GM10248 (cell line): ENCODE measurements around the gene TAP1.
A peak's percentile ranks its signal among the peaks of the same experiment; 100 is the strongest.

ENCODE experiments used
- CTCF ChIA-PET: fragments of 300-600 bp; sonication (Branson Sonifier 250); formaldehyde crosslinking; extraction: SDS; loops from one replicate; lab custom pipeline; 2021; ENCODE audit warnings: antibody characterized with exemption; lab: Yijun Ruan, JAX
- POLR2A ChIA-PET: fragments of 350-650 bp; sonication (Branson Sonifier 250); formaldehyde crosslinking; extraction: SDS; loops from one replicate; lab custom pipeline; 2020; ENCODE audit warnings: antibody characterized with exemption; lab: Yijun Ruan, JAX
- DNase-seq: peaks from one replicate; pipeline ENCODE4 v3.0.0; 2012; ENCODE audit errors: extremely low spot score
- TF ChIP-seq, protein P1 (sequence below): IDR thresholded peaks from 2 replicates; pipeline ENCODE4 v1.5.1; 2012; ENCODE audit warnings: mild to moderate bottlenecking, low read depth; ENCODE audit errors: extremely low read depth, missing control alignments, control extremely low read depth

The TAP1 gene

DNA sequence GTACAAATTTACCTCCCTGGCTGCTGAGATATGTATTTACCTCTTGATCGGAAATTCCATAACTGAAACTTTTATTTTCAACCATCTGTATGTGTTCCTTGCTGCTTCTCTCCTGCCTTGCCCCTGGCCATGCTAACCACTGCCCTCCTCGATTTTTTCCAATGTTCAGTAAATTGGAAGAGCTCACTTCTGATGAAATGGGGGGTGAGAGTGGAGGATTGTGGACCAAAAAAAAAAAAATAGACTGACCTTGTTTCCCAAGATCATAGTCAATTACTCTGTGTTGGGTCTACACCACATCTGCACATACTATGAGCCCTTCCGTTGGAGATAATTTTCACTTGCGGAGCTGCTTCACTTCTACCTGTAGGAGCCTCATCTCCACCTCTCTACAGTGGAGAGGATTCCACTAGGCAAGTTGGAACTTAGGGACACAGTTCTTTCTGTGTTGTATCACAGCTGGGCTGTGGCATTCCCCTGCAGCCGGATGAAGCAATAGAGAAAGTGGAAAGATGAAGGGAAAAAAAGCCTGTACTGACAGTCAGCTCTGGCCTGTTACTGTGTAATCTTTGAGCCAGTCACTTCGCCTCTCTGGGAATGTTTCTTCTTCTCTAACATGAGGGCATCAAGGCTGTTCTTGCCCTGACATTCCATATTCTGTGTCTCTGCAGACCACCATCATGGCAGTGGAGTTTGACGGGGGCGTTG lies 2.1 kb upstream of the TAP1 start:
- DNase-seq, result no peak
- POLR2A ChIA-PET, result interaction anchor here (0.6 to 3.6 kb wide), 5 partner anchors 12 to 696 kb away, joined by 3 to 44 read pairs (median 3); partner anchors contain the start of gene PSMB8
- TF ChIP-seq, protein P1, sequence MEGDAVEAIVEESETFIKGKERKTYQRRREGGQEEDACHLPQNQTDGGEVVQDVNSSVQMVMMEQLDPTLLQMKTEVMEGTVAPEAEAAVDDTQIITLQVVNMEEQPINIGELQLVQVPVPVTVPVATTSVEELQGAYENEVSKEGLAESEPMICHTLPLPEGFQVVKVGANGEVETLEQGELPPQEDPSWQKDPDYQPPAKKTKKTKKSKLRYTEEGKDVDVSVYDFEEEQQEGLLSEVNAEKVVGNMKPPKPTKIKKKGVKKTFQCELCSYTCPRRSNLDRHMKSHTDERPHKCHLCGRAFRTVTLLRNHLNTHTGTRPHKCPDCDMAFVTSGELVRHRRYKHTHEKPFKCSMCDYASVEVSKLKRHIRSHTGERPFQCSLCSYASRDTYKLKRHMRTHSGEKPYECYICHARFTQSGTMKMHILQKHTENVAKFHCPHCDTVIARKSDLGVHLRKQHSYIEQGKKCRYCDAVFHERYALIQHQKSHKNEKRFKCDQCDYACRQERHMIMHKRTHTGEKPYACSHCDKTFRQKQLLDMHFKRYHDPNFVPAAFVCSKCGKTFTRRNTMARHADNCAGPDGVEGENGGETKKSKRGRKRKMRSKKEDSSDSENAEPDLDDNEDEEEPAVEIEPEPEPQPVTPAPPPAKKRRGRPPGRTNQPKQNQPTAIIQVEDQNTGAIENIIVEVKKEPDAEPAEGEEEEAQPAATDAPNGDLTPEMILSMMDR, result no peak
- CTCF ChIA-PET, result interaction anchor here (0.7 to 13.7 kb wide), 12 partner anchors 8 to 271 kb away, joined by 3 to 339 read pairs (median 6); partner anchors contain the start of genes PSMB8 and TAP2

DNA sequence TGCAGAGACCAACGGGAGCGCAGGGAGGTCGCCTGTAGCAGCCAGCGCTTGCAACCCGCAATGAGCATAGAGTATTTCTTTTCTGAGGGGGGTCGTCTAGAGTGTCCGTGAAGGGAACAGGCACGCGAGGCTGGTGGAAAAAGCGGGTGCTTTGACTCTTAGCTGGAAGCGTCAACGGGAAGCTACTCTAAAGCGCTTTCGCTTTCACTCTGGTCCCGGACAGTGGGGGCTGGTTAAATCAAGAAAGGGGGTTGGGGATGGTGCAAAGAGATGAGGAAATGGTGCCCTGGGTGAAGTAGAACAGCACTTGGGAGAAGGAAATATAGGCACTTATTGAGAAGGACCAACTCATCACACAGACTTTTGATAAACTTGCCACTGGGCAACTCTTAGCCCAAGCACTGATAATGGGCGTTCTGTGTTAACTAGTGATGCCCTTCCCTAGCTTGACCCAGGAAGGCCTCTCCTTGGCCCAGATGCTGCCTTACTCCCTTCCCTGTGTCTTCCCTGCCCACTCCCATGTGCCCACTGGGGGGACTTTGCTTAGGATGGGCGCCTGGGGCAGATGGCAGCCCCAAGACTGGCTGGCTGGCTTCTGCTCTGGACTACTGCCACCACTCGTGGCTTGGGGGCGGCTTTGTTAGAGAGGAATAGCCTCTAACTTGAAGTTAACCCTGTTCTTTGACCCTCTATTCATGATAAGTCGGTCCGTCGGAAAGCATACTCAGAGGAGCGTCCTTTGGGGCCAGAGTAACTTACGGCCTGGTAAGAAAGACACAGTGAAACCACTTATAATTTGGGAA lies 1.1 kb upstream of the TAP1 start:
- DNase-seq, result peak; percentile 64
- TF ChIP-seq, protein P1, result no peak
- POLR2A ChIA-PET, result interaction anchor here (0.6 to 3.6 kb wide), 4 partner anchors 11 to 695 kb away, joined by 3 to 44 read pairs (median 20); partner anchors contain the start of genes PSMB8 and TAP2
- CTCF ChIA-PET, result interaction anchor here (0.7 to 13.7 kb wide), 18 partner anchors 9 to 130 kb away, joined by 3 to 339 read pairs (median 6); partner anchors contain the start of genes PSMB8 and TAP2

DNA sequence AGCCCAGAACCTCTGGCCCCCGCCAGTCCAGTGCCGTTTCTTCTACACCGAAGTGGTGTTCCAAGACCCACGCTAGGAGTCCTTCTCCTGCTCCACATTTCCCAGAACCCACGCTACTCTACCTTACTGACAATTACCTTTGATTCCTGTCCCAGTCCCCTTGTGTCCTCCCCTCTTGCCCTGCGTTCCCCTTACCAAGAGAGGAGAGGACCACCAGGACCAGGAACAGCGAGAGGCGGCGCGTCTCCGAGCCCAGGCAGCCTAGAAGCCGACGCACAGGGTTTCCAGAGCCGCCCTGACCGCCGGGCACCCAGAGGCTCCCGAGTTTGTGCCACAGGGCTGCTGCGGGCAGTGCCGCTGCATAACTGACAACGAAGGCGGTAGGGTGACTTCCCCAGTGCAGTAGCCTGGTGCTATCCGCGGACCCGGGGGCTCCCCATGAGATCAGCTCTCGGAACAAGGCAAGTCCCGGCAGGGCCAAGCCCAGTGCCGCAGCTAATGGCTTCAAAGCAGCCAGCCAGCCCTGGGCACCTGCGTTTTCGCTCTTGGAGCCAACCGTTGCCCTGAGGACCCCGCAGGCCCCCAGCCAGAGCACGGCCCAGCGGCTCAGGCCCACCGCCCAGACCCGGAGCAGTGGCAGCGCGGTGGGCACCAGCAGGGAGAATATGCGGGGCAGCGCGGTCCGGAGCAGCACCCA lies 512 bp downstream of the TAP1 start:
- ChIA-PET POLR2A (interaction anchor here (0.6 to 3.6 kb wide), 7 partner anchors 9 to 1661 kb away, joined by 3 to 44 read pairs (median 4); partner anchors contain the start of genes PSMB8 and TAP2), CTCF (interaction anchor here (0.8 to 13.7 kb wide), 24 partner anchors 11 to 439 kb away, joined by 3 to 339 read pairs (median 5); partner anchors contain the start of genes HLA-DMA, HLA-DQB1, PSMB8 and TAP2)
- DNase-seq, result peak; percentile 58
- TF ChIP-seq, protein P1, result no peak

DNA sequence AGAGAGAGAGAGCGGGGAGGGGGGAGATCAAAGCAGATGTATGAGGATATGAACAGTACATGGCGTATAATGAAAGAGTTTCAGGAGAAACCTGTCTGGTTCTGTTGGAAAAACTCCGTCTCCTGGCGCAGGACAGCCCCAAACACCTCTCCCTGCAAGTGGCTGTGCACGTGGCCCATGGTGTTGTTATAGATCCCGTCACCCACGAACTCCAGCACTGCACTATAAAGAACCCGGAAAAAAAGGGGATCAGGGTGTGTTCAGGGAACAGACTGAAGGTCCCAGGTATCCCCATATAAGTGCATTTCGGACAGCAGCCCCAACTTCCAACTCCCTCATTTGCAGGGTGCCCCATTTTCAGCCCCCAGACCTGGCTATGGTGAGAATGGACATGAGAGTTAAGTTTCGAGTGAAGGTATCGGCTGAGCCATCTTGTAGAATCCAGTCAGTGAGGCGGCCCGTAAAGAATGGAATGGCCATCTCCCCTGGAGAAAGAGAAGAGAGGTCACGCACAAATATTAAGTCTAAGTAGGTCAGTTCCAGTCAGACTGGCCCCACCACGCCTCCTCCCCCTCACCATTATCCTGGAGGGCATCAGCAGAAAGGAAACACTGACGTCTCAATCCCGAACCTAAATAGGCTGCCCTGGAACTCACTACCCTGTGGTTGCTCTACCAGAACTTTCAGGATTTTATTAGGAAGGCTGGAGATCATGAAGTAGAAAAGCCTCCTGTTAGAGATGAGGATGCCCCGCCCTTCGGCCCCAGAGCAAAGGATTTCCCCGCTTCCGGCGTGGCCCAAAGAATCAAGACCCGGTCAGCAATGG lies 1.3 kb downstream of the TAP1 start:
- TF ChIP-seq, protein P1, result no peak
- POLR2A ChIA-PET, result interaction anchor here (1.5 to 3.6 kb wide), 3 partner anchors 8 to 120 kb away, joined by 22 to 44 read pairs (median 37); partner anchors contain the start of genes PSMB8 and TAP2
- CTCF ChIA-PET, result interaction anchor here (1.1 to 13.7 kb wide), 10 partner anchors 10 to 260 kb away, joined by 3 to 339 read pairs (median 8); partner anchors contain the start of genes PSMB8 and TAP2
- no peak for DNase-seq

DNA sequence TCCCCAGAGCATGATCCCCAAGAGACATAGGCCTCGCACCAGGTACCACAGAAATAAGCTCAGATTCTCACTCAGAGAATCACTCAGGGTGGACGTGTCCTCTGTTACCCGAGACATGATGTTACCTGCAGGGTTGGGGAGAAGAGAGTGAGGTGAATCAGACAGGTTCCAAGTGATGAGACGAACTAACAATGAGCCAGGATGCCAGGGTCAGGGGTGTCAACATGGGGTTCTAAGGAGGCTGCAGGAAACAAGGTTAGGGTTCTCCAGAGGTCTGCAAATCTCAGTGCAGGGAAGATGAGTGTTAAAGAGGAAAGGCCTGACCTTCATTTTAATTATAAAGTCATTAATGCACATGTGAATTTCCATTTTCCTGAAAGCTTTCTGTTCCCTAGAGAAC lies 2.5 kb downstream of the TAP1 start:
- no peak for DNase-seq
- POLR2A ChIA-PET, result interaction anchor here (0.7 to 0.8 kb wide), 3 partner anchors 10 to 661 kb away, joined by 3 to 4 read pairs (median 3); partner anchors contain the start of genes PBX2 and TAP2
- TF ChIP-seq, protein P1, result no peak
- CTCF ChIA-PET, result interaction anchor here (0.9 to 3.4 kb wide), 6 partner anchors 9 to 164 kb away, joined by 3 to 37 read pairs (median 3); partner anchors contain the start of gene TAP2
